GM19468 (cell line): ENCODE data around the gene ERC2.

Experiments used
- ATAC-seq: cut with Tn5 transposase; IDR thresholded peaks from one replicate; pipeline ENCODE4 v1.9.1; 2021; ENCODE audit warnings: mild to moderate bottlenecking, moderate library complexity, moderate number of reproducible peaks; ENCODE audit not compliant: unreplicated experiment; ENCODE audit errors: extremely low read depth

ERC2 gene

GRCh38 chr3:55601366-55602080 is 866.7 kb downstream of the ERC2 start:
- ATAC-seq: no peak

GRCh38 chr3:55598224-55598623 is 870.0 kb downstream of the ERC2 start:
- ATAC-seq: no peak

GRCh38 chr3:55597641-55598040 is 870.6 kb downstream of the ERC2 start:
- ATAC-seq: no peak

- ATAC-seq: no peak
These were observed 872.1 kb downstream of the ERC2 start for GRCh38 chr3:55596212-55596611.

GRCh38 chr3:55595420-55595819 is 872.8 kb downstream of the ERC2 start:
- ATAC-seq: no peak

- ATAC-seq: no peak
These were observed 875.7 kb downstream of the ERC2 start for GRCh38 chr3:55592572-55592971.

GRCh38 chr3:55591888-55592287 is 876.4 kb downstream of the ERC2 start:
- no peak for ATAC-seq

- no peak for ATAC-seq
These were observed 880.0 kb downstream of the ERC2 start for GRCh38 chr3:55588146-55588765.

GRCh38 chr3:55585856-55586255 is 882.4 kb downstream of the ERC2 start:
- no peak for ATAC-seq

- ATAC-seq: no peak
These were observed 883.4 kb downstream of the ERC2 start for GRCh38 chr3:55584716-55585368.

GRCh38 chr3:55584030-55584429 is 884.2 kb downstream of the ERC2 start:
- no peak for ATAC-seq

GRCh38 chr3:55583475-55583874 is 884.8 kb downstream of the ERC2 start:
- ATAC-seq: no peak

- ATAC-seq: no peak
These were observed 888.8 kb downstream of the ERC2 start for GRCh38 chr3:55579496-55579895.

GRCh38 chr3:55576621-55577388 is 891.5 kb downstream of the ERC2 start:
- no peak for ATAC-seq

- no peak for ATAC-seq
These were observed 893.6 kb downstream of the ERC2 start for GRCh38 chr3:55574671-55575070.

- no peak for ATAC-seq
These were observed 895.5 kb downstream of the ERC2 start for GRCh38 chr3:55572816-55573215.

- no peak for ATAC-seq
These were observed 896.4 kb downstream of the ERC2 start for GRCh38 chr3:55571913-55572312.

GRCh38 chr3:55571216-55571813 is 897.0 kb downstream of the ERC2 start:
- no peak for ATAC-seq

- no peak for ATAC-seq
These were observed 898.0 kb downstream of the ERC2 start for GRCh38 chr3:55570271-55570711.

- no peak for ATAC-seq
These were observed 899.2 kb downstream of the ERC2 start for GRCh38 chr3:55569033-55569599.
